Neural progenitor cell (in vitro differentiated cells): ENCODE data around the gene MACO1. TPM values are rescaled to one million over a fixed set of nuclear protein-coding genes. Genes with fewer than 3 reads are reported as not detected.
A peak's percentile ranks its signal among the peaks of the same experiment; 100 is the strongest.

ENCODE experiments used
- DNase-seq: peaks from one replicate; pipeline ENCODE4 v3.0.0-alpha.2; 2016; ENCODE audit warnings: low spot score
- H2AFZ ChIP-seq: fragments of 200-600 bp; sonication (generic); replicated peaks from 2 replicates; pipeline ENCODE4 v1.6.1; 2016; ENCODE audit warnings: antibody characterized with exemption
- H3F3A ChIP-seq: fragments of 200-600 bp; sonication (generic); 2 replicates; pipeline ENCODE4 v1.6.1; 2016; ENCODE audit warnings: antibody characterized with exemption, low read depth
- H3K27ac ChIP-seq: fragments of 200-600 bp; sonication (generic); 2 replicates; pipeline ENCODE4 v1.5.1; 2016; ENCODE audit warnings: mild to moderate bottlenecking
- H3K27me3 ChIP-seq: fragments of 200-600 bp; sonication (generic); 2 replicates; pipeline ENCODE4 v1.6.1; 2016; ENCODE audit warnings: mild to moderate bottlenecking, moderate library complexity
- H3K36me3 ChIP-seq: fragments of 200-600 bp; sonication (generic); 2 replicates; pipeline ENCODE4 v1.5.1; 2016
- H3K4me1 ChIP-seq: fragments of 200-600 bp; sonication (generic); 2 replicates; pipeline ENCODE4 v1.6.1; 2016; ENCODE audit warnings: mixed run types
- H3K4me2 ChIP-seq: fragments of 200-600 bp; sonication (generic); 2 replicates; pipeline ENCODE4 v1.6.1; 2016
- H3K4me3 ChIP-seq: fragments of 200-600 bp; sonication (generic); 2 replicates; pipeline ENCODE4 v1.5.1; 2016
- H3K79me2 ChIP-seq: fragments of 200-600 bp; sonication (generic); 2 replicates; pipeline ENCODE4 v1.6.1; 2016; ENCODE audit warnings: low read depth
- H3K9ac ChIP-seq: fragments of 200-600 bp; sonication (generic); 2 replicates; pipeline ENCODE4 v1.6.1; 2016
- H3K9me3 ChIP-seq: fragments of 200-600 bp; sonication (generic); 2 replicates; pipeline ENCODE4 v1.5.1; 2016; ENCODE audit warnings: low read depth
- H4K20me1 ChIP-seq: fragments of 200-600 bp; sonication (generic); 2 replicates; pipeline ENCODE4 v1.6.1; 2016; ENCODE audit warnings: low read depth
- H3K27ac Mint-ChIP-seq: 3 replicates; pipeline ENCODE4 v1.8.0; 2021; ENCODE audit warnings: mixed read lengths
- H3K27me3 Mint-ChIP-seq: 2 replicates; pipeline ENCODE4 v1.8.0; 2022; ENCODE audit warnings: low read depth, mild to moderate bottlenecking, inconsistent platforms, moderate library complexity, mixed read lengths; ENCODE audit not compliant: insufficient read depth
- H3K36me3 Mint-ChIP-seq: 3 replicates; pipeline ENCODE4 v1.8.0; 2021; ENCODE audit warnings: mixed read lengths
- H3K4me1 Mint-ChIP-seq: 3 replicates; pipeline ENCODE4 v1.8.0; 2021; ENCODE audit warnings: mixed read lengths
- H3K4me3 Mint-ChIP-seq: 3 replicates; pipeline ENCODE4 v1.8.0; 2021; ENCODE audit warnings: mild to moderate bottlenecking, moderate library complexity, mixed read lengths
- H3K9me3 Mint-ChIP-seq: 3 replicates; pipeline ENCODE4 v1.8.0; 2020; ENCODE audit warnings: mixed read lengths
- CTCF ChIP-seq: fragments of 200-600 bp; sonication (generic); IDR thresholded peaks from 2 replicates; pipeline ENCODE4 v1.5.1; 2017; ENCODE audit warnings: antibody characterized with exemption, mild to moderate bottlenecking
- EZH2 ChIP-seq: fragments of 200-600 bp; sonication (generic); IDR thresholded peaks from 2 replicates; pipeline ENCODE4 v1.6.1; 2017; ENCODE audit warnings: antibody characterized with exemption, mild to moderate bottlenecking, moderate library complexity
- EZH2phosphoT487 ChIP-seq: fragments of 200-600 bp; sonication (generic); IDR thresholded peaks from 2 replicates; pipeline ENCODE4 v1.6.1; 2017; ENCODE audit warnings: antibody characterized with exemption
- total RNA-seq: library from RNA; depleted of rRNA; stranded (reverse); fragments of >200 nt; gene quantifications from 2 replicates; pipeline ENCODE4 v1.2.3, GENCODE V29; 2015; ENCODE audit warnings: low replicate concordance

The MACO1 gene
- total RNA-seq, 1 donor from 2014 or later: 17.7 TPM

DNA sequence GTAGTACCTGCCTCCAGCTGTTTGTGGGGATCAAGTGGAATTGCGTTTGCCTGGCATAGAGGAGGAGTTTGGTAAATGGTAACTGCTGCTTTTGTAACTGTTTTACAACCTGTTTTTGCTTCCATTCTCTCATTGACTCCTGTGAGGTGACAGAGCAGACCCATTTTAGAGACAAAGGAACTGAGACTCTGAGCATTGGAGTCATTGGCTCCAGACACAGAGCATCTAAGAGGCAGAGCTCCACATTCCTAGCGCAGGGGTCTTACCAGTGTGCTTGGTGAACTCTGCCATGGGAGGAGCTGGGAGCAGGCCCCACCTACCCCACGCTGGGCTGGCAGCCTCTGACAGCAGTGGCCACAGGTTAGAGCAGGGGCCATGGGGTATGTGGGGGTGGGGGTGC lies 115.1 kb downstream of the MACO1 start:
- TF ChIP-seq EZH2 (no peak), EZH2phosphoT487 (no peak), CTCF (no peak)
- H3K4me3 Mint-ChIP-seq: peak overlapping the region; percentile 66

GRCh38 chr1:25546193-25546592 lies 115.5 kb downstream of the MACO1 start:
- H3K36me3 ChIP-seq: no peaks in the 10 kb centered on the region
- Mint-ChIP-seq H3K27me3 (peaks cover 17% of the 10 kb centered on the region), H3K4me1 (peaks cover 31% of the 10 kb centered on the region), H3K27ac (no peak overlapping the region), H3K4me3 (no peak overlapping the region), H3K9me3 (no peaks in the 10 kb centered on the region), H3K36me3 (no peaks in the 10 kb centered on the region)
- no peaks in the 10 kb centered on the region for H3K79me2 ChIP-seq
- no peak overlapping the region for H3K4me2 ChIP-seq
- DNase-seq: no peak
- peaks cover 13% of the 10 kb centered on the region for H4K20me1 ChIP-seq
- H2AFZ ChIP-seq: no peak overlapping the region
- no peak overlapping the region for H3K27ac ChIP-seq
- no peak overlapping the region for H3K9ac ChIP-seq
- TF ChIP-seq EZH2 (no peak), EZH2phosphoT487 (no peak), CTCF (no peak)
- H3F3A ChIP-seq: peaks cover 8% of the 10 kb centered on the region
- peaks cover 27% of the 10 kb centered on the region for H3K27me3 ChIP-seq
- H3K9me3 ChIP-seq: no peaks in the 10 kb centered on the region
- no peak overlapping the region for H3K4me3 ChIP-seq
- H3K4me1 ChIP-seq: peaks cover 6% of the 10 kb centered on the region

More for the DNA sequence above, 115.1 kb downstream of the MACO1 start:
- peaks cover 36% of the 10 kb centered on the region for H3K4me1 Mint-ChIP-seq
- H3F3A ChIP-seq: peaks cover 13% of the 10 kb centered on the region
- no peaks in the 10 kb centered on the region for H3K9me3 Mint-ChIP-seq
- no peak overlapping the region for H3K27ac Mint-ChIP-seq
- H3K9ac ChIP-seq: no peak overlapping the region
- no peaks in the 10 kb centered on the region for H3K36me3 ChIP-seq
- no peak overlapping the region for H2AFZ ChIP-seq
- no peak overlapping the region for H3K4me3 ChIP-seq
- H3K36me3 Mint-ChIP-seq: no peaks in the 10 kb centered on the region
- peaks cover 15% of the 10 kb centered on the region for H3K27me3 Mint-ChIP-seq
- peaks cover 13% of the 10 kb centered on the region for H4K20me1 ChIP-seq
- H3K27me3 ChIP-seq: peaks cover 27% of the 10 kb centered on the region
- H3K27ac ChIP-seq: no peak overlapping the region
- no peak overlapping the region for H3K4me2 ChIP-seq
- DNase-seq: no peak
- H3K9me3 ChIP-seq: no peaks in the 10 kb centered on the region
- peaks cover 6% of the 10 kb centered on the region for H3K4me1 ChIP-seq
- no peaks in the 10 kb centered on the region for H3K79me2 ChIP-seq

DNA sequence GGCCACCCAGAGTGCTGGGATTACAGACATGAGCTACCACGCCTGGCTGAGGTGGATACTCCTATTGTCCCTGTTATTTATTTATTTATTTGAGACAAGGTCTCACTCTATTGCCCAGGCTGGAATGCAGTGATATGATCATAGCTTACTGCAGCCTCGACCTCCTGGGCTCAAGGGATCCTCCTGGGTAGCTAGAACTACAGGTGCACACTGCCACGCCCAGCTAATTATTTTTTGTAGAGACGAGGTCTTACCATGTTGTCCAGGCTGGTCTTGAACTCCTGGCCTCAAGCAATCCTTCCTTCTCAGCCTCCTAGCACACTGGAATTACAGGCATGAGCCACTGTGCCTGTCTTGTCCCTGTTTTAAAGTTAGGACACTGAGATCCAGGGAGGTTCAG lies 117.9 kb downstream of the MACO1 start:
- no peaks in the 10 kb centered on the region for H3K79me2 ChIP-seq
- DNase-seq: no peak
- H4K20me1 ChIP-seq: peaks cover 13% of the 10 kb centered on the region
- no peak overlapping the region for H3K4me3 ChIP-seq
- H3F3A ChIP-seq: no peaks in the 10 kb centered on the region
- no peak overlapping the region for H3K4me2 ChIP-seq
- H3K4me1 ChIP-seq: peaks cover 6% of the 10 kb centered on the region
- no peaks in the 10 kb centered on the region for H3K36me3 ChIP-seq
- no peak overlapping the region for H3K27ac ChIP-seq
- Mint-ChIP-seq H3K27ac (no peak overlapping the region), H3K27me3 (peaks cover 8% of the 10 kb centered on the region), H3K4me3 (no peak overlapping the region), H3K9me3 (no peaks in the 10 kb centered on the region), H3K36me3 (no peaks in the 10 kb centered on the region), H3K4me1 (peaks cover 36% of the 10 kb centered on the region)
- H2AFZ ChIP-seq: no peak overlapping the region
- H3K9ac ChIP-seq: no peak overlapping the region
- no peak for TF ChIP-seq CTCF
- TF ChIP-seq EZH2: no peak
- TF ChIP-seq EZH2phosphoT487: no peak
- no peaks in the 10 kb centered on the region for H3K9me3 ChIP-seq
- peaks cover 21% of the 10 kb centered on the region for H3K27me3 ChIP-seq
